Mesothelial cell of epicardium (in vitro differentiated cells): ENCODE data around the gene NHSL2. TPM values are rescaled to one million over a fixed set of nuclear protein-coding genes. Genes with fewer than 3 reads are reported as not detected.

Experiments used
- DNase-seq, 2 experiments: peaks; one replicate each; pipeline ENCODE4 v3.0.0; 2021; ENCODE audit warnings: low spot score in 2 of 2; ENCODE audit not compliant: unreplicated experiment in 2 of 2
- H3K27ac Mint-ChIP-seq: 2 replicates; pipeline ENCODE4 v1.8.0; 2021; ENCODE audit warnings: mixed read lengths
- H3K27me3 Mint-ChIP-seq: 2 replicates; pipeline ENCODE4 v1.8.0; 2021; ENCODE audit warnings: low read depth, mixed read lengths
- H3K36me3 Mint-ChIP-seq: 2 replicates; pipeline ENCODE4 v1.8.0; 2021; ENCODE audit warnings: mixed read lengths
- H3K4me1 Mint-ChIP-seq: 2 replicates; pipeline ENCODE4 v1.8.0; 2021; ENCODE audit warnings: mixed read lengths
- H3K4me3 Mint-ChIP-seq: 2 replicates; pipeline ENCODE4 v1.8.0; 2021; ENCODE audit warnings: mild to moderate bottlenecking, moderate library complexity, mixed read lengths
- H3K9me3 Mint-ChIP-seq: 2 replicates; pipeline ENCODE4 v1.8.0; 2021; ENCODE audit warnings: mixed read lengths
- total RNA-seq: library from RNA; stranded (reverse); gene quantifications from 3 replicates; pipeline ENCODE4 v1.2.1, GENCODE V29; 2021
- TF ChIP-seq, protein P1 (sequence below): fragments of 200-600 bp; sonication (generic); IDR thresholded peaks from one replicate; pipeline ENCODE4 v1.5.0; 2021; ENCODE audit warnings: antibody characterized with exemption; ENCODE audit not compliant: unreplicated experiment

The NHSL2 gene
- total RNA-seq, 1 donor from 2014 or later, result 24.0 TPM

DNA sequence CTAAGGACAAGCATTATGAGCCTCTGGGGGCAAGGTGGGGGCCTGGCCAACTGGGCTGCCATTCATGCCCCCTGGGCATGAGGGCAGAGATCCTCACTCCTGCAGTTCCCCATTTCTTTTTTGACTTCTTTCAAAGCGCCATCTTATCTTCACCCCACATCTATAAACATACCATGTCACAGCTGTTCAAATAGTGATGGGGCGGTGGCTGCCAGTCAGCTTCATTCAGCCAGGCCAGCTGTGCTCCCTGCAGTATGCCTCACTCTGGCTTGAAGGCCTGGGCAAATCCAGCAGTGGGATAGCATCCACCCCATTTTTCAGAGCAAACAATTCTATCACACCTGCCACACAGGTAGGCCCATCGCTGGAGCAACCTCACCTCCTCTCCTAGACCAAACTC lies 85.5 kb downstream of the NHSL2 start:
- TF ChIP-seq, protein P1, sequence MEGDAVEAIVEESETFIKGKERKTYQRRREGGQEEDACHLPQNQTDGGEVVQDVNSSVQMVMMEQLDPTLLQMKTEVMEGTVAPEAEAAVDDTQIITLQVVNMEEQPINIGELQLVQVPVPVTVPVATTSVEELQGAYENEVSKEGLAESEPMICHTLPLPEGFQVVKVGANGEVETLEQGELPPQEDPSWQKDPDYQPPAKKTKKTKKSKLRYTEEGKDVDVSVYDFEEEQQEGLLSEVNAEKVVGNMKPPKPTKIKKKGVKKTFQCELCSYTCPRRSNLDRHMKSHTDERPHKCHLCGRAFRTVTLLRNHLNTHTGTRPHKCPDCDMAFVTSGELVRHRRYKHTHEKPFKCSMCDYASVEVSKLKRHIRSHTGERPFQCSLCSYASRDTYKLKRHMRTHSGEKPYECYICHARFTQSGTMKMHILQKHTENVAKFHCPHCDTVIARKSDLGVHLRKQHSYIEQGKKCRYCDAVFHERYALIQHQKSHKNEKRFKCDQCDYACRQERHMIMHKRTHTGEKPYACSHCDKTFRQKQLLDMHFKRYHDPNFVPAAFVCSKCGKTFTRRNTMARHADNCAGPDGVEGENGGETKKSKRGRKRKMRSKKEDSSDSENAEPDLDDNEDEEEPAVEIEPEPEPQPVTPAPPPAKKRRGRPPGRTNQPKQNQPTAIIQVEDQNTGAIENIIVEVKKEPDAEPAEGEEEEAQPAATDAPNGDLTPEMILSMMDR, result no peak
- no peak overlapping the region for H3K4me3 Mint-ChIP-seq
- H3K27ac Mint-ChIP-seq, result no peak overlapping the region
- no peaks in the 10 kb centered on the region for H3K36me3 Mint-ChIP-seq
- H3K4me1 Mint-ChIP-seq, result peaks cover 28% of the 10 kb centered on the region
- H3K27me3 Mint-ChIP-seq, result no peaks in the 10 kb centered on the region
- DNase-seq, result no peak
- peaks cover 11% of the 10 kb centered on the region for H3K9me3 Mint-ChIP-seq

DNA sequence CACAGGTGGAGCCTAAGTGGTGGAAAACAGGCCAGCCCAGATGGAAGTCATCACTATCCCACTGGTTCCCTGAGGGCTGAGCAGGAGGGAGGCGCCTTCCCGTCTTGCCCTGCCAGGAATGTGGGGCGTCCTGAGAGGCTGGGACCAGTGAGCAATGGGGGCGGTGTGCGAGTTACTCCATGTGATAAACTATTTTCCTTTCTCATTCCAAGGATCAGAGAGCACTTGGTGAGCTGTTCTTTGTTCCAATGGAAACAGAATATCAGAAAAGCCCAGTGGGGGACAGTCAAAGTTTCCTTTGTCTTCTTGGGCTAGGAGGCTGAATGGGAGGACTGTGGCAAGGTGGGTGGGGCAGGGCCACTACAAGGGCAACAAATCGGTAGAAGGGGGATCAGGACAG lies 86.2 kb downstream of the NHSL2 start:
- Mint-ChIP-seq H3K4me1 (peaks cover 29% of the 10 kb centered on the region), H3K27me3 (no peaks in the 10 kb centered on the region), H3K27ac (peak overlapping the region; percentile 70), H3K4me3 (no peak overlapping the region), H3K36me3 (no peaks in the 10 kb centered on the region), H3K9me3 (peaks cover 14% of the 10 kb centered on the region)
- no peak for DNase-seq
- TF ChIP-seq, protein P1, result no peak

DNA sequence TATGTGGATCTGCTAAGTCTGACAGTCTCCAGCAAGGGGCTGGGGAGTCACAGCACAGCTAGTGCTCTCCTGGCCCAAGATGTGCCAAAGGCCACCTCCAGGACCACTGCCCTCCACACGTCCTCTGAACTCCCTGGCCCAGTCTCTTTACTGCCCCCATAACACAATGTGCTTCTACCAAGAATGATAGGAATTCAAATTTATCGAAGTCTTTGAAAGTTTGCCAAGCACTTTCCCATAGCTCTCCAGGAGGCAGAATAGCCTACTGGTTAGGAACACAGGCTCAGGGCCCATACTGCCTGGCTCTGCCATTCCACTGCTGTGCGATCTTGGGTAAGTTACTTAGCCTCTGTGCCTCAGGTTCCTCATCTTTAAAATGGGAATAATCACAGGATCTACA lies 86.7 kb downstream of the NHSL2 start:
- H3K4me3 Mint-ChIP-seq, result no peak overlapping the region
- H3K9me3 Mint-ChIP-seq, result peaks cover 11% of the 10 kb centered on the region
- no peaks in the 10 kb centered on the region for H3K27me3 Mint-ChIP-seq
- no peak for DNase-seq
- peak overlapping the region; percentile 70 for H3K27ac Mint-ChIP-seq
- TF ChIP-seq, protein P1, result no peak
- no peaks in the 10 kb centered on the region for H3K36me3 Mint-ChIP-seq
- H3K4me1 Mint-ChIP-seq, result peaks cover 24% of the 10 kb centered on the region

DNA sequence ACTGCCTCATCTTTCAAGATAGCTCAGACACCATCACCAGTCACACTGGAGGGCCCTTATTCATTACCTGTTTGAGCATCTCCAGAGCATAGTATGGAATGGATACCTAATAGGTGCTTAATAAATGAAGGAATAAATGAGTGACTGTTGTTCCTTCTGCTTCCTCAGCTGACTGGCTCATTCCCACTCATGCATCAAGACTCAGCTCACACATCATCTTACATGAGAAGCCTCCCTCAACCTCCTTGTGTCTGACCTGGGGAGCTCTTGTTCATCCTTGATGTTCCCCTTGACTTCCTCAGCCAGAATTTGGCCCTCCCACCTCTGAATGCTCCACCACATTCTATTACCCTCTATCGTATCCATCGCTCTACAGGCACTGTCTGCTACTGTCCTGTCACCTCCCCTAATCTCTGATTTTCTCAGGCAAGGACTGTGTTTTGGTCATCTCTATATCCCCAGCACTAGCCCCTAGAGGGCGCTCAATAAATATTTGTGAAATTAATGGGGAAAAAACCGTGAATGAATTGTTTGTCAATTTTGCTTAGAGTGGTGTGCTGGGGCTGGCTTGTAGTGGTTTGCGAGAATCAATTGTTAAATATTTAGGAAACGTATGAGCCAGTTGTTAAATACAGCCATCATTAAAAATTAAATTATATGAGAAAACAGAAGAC lies 88.3 kb downstream of the NHSL2 start:
- no peaks in the 10 kb centered on the region for H3K27me3 Mint-ChIP-seq
- H3K9me3 Mint-ChIP-seq, result peaks cover 11% of the 10 kb centered on the region
- DNase-seq, result no peak
- H3K4me3 Mint-ChIP-seq, result no peak overlapping the region
- no peak overlapping the region for H3K27ac Mint-ChIP-seq
- H3K4me1 Mint-ChIP-seq, result peaks cover 29% of the 10 kb centered on the region
- TF ChIP-seq, protein P1, result peak; percentile 69
- H3K36me3 Mint-ChIP-seq, result no peaks in the 10 kb centered on the region

DNA sequence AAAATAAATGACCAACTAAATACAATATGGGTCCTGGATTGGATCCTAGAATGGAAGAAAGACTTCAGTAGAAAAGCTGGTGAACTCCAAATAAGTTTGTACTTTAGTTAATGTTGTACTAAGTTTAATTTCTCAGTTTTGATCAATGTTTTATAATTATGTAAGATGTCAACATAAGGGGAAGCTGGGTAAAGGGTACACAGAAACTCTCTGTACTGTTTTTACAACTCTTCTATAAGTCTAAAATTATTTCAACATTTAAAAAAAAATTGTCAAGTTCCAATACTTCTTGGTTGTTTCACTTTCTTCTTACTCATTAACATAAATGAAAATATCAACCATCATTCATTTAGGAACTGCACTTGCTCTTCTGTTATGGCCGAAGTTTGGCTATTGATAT lies 88.9 kb downstream of the NHSL2 start:
- DNase-seq, result no peak
- H3K4me3 Mint-ChIP-seq, result no peak overlapping the region
- H3K27ac Mint-ChIP-seq, result no peak overlapping the region
- H3K36me3 Mint-ChIP-seq, result no peaks in the 10 kb centered on the region
- no peaks in the 10 kb centered on the region for H3K27me3 Mint-ChIP-seq
- peaks cover 11% of the 10 kb centered on the region for H3K9me3 Mint-ChIP-seq
- H3K4me1 Mint-ChIP-seq, result peaks cover 30% of the 10 kb centered on the region
- TF ChIP-seq, protein P1, result no peak
